A549 (cell line): ENCODE data around the gene BANF1. TPM values are rescaled to one million over a fixed set of nuclear protein-coding genes. Genes with fewer than 3 reads are reported as not detected.
A peak's percentile ranks its signal among the peaks of the same experiment; 100 is the strongest.

Source experiments
- ATAC-seq, 2 experiments: fragments of 200-7000 bp in 1 of 2; fragments of >200 bp in 1 of 2; cut with Nextera tagmentation in 1 of 2; cut with Tn5 transposase in 1 of 2; 3 replicates each; pipeline versions ENCODE4 v1.8.0 to v1.9.1; 2018 to 2020; ENCODE audit warnings: mild to moderate bottlenecking in 1 of 2, moderate library complexity in 1 of 2
- CTCF ChIA-PET: fragments of 300-600 bp; sonication (Branson Sonifier 250); formaldehyde crosslinking; extraction: SDS; loops from one replicate; lab custom pipeline; 2021; ENCODE audit warnings: antibody characterized with exemption, inconsistent platforms; lab: Yijun Ruan, JAX
- POLR2A ChIA-PET: fragments of 350-600 bp; formaldehyde crosslinking; extraction: SDS; loops from one replicate; lab custom pipeline; 2021; ENCODE audit warnings: antibody characterized with exemption, inconsistent platforms; lab: Yijun Ruan, JAX
- DNase-seq, 2 experiments: peaks; one replicate each; pipeline versions ENCODE4 v3.0.0 to v3.0.0-alpha.2; 2011 to 2016; ENCODE audit warnings: low read depth in 1 of 2, low spot score in 1 of 2
- FAIRE-seq: peaks from 2 replicates; lab custom pipeline; 2011; peaks lifted over from hg19 to GRCh38; lab: Jason Lieb, UNC
- H3K27ac ChIP-seq, 2 experiments: fragments of >200 bp; sonication (Bioruptor Twin); formaldehyde crosslinking; 3 replicates each; pipeline ENCODE4 v1.5.1; 2016 to 2017
- H3K4me1 ChIP-seq: fragments of >200 bp; sonication (Bioruptor Twin); formaldehyde crosslinking; 3 replicates; pipeline ENCODE4 v1.6.1; 2016
- H3K4me2 ChIP-seq: fragments of >200 bp; sonication (Bioruptor Twin); formaldehyde crosslinking; 3 replicates; pipeline ENCODE4 v1.6.1; 2016
- H3K4me3 ChIP-seq: fragments of >200 bp; sonication (Bioruptor Twin); formaldehyde crosslinking; 3 replicates; pipeline ENCODE4 v1.5.1; 2016
- H3K9me3 ChIP-seq: fragments of >200 bp; sonication (Bioruptor Twin); formaldehyde crosslinking; 3 replicates; pipeline ENCODE4 v1.6.1; 2016
- BCL3 ChIP-seq: fragments of >200 bp; sonication (Bioruptor Twin); formaldehyde crosslinking; IDR thresholded peaks from 3 replicates; pipeline ENCODE4 v1.6.1; 2016
- BHLHE40 ChIP-seq: IDR thresholded peaks from 2 replicates; pipeline ENCODE4 v1.6.1; 2012; ENCODE audit warnings: low read depth, low read length, inconsistent platforms
- CHD4 ChIP-seq: fragments of 200-600 bp; sonication (generic); IDR thresholded peaks from 2 replicates; pipeline ENCODE4 v1.6.1; 2016; ENCODE audit warnings: antibody characterized with exemption, mild to moderate bottlenecking, borderline replicate concordance
- FOSB ChIP-seq: fragments of 250-450 bp; sonication (Bioruptor Pico); IDR thresholded peaks from 2 replicates; pipeline ENCODE4 v1.5.0; 2020; ENCODE audit warnings: mild to moderate bottlenecking, moderate library complexity
- GATA3 ChIP-seq: IDR thresholded peaks from 2 replicates; pipeline ENCODE4 v1.6.1; 2012; ENCODE audit warnings: borderline replicate concordance
- HEYL ChIP-seq: fragments of 250-450 bp; sonication (Bioruptor Pico); IDR thresholded peaks from 2 replicates; pipeline ENCODE4 v1.8.0; 2021; ENCODE audit warnings: mild to moderate bottlenecking, moderate library complexity
- HOXA7 ChIP-seq: fragments of 250-450 bp; sonication (Bioruptor Pico); IDR thresholded peaks from 2 replicates; pipeline ENCODE4 v1.5.0; 2020; ENCODE audit warnings: mild to moderate bottlenecking, moderate library complexity
- KDM5A ChIP-seq: fragments of 200-600 bp; sonication (generic); IDR thresholded peaks from 2 replicates; pipeline ENCODE4 v1.6.1; 2016; ENCODE audit warnings: antibody characterized with exemption, mild to moderate bottlenecking
- MAFK ChIP-seq: fragments of 450-650 bp; IDR thresholded peaks from 2 replicates; pipeline ENCODE4 v1.6.1; 2014; ENCODE audit not compliant: partially characterized antibody
- NFE2L2 ChIP-seq: fragments of 150-350 bp; conservative IDR thresholded peaks from 2 replicates; pipeline ENCODE4 v1.6.1; 2014; ENCODE audit warnings: low read length
- NR3C1 ChIP-seq: fragments of >200 bp; sonication (Bioruptor Twin); formaldehyde crosslinking; IDR thresholded peaks from 3 replicates; pipeline ENCODE4 v1.6.1; 2017
- PBX3 ChIP-seq: IDR thresholded peaks from 2 replicates; pipeline ENCODE4 v1.6.1; 2012
- POLR2A ChIP-seq: IDR thresholded peaks from 2 replicates; pipeline ENCODE4 v1.6.1; 2012; ENCODE audit warnings: mild to moderate bottlenecking, low read length
- POLR2AphosphoS2 ChIP-seq: conservative IDR thresholded peaks from 2 replicates; pipeline ENCODE4 v1.6.1; 2012; ENCODE audit warnings: low read length, improper control_type of control experiment, inconsistent platforms
- REST ChIP-seq: fragments of 200-600 bp; sonication (generic); IDR thresholded peaks from 2 replicates; pipeline ENCODE4 v1.6.1; 2016; ENCODE audit warnings: antibody characterized with exemption, mild to moderate bottlenecking, moderate library complexity
- RFX5 ChIP-seq: fragments of 450-650 bp; IDR thresholded peaks from 2 replicates; pipeline ENCODE4 v1.7.1; 2014; ENCODE audit warnings: antibody characterized with exemption, mild to moderate bottlenecking, moderate library complexity
- RNF2 ChIP-seq: fragments of 200-600 bp; sonication (generic); IDR thresholded peaks from 2 replicates; pipeline ENCODE4 v1.6.1; 2016; ENCODE audit warnings: low read depth, mild to moderate bottlenecking, antibody characterized with exemption, moderate library complexity, borderline replicate concordance
- SMC3 ChIP-seq: fragments of >200 bp; sonication (Bioruptor Twin); formaldehyde crosslinking; IDR thresholded peaks from 3 replicates; pipeline ENCODE4 v1.6.1; 2018; ENCODE audit warnings: inconsistent platforms
- TP53 ChIP-seq: fragments of 250-450 bp; sonication (Bioruptor Pico); IDR thresholded peaks from 2 replicates; pipeline ENCODE4 v1.5.0; 2021; ENCODE audit warnings: mild to moderate bottlenecking, moderate library complexity
- USF2 ChIP-seq: fragments of 450-650 bp; IDR thresholded peaks from 2 replicates; pipeline ENCODE4 v1.6.1; 2014; ENCODE audit warnings: antibody characterized with exemption
- ZFP36 ChIP-seq: fragments of 450-650 bp; IDR thresholded peaks from 2 replicates; pipeline ENCODE4 v1.6.1; 2014; ENCODE audit warnings: borderline replicate concordance; ENCODE audit not compliant: partially characterized antibody
- ZSCAN20 ChIP-seq: fragments of 250-450 bp; sonication (Bioruptor Pico); IDR thresholded peaks from 2 replicates; pipeline ENCODE4 v1.8.0; 2022; ENCODE audit warnings: mild to moderate bottlenecking, moderate library complexity
- WGBS: methylation state at CpG from one replicate; pipeline ENCODE4 v1.1.6; 2017; ENCODE audit errors: missing lambda C conversion rate; 5-methylcytosine and 5-hydroxymethylcytosine counted together
- polyA plus RNA-seq, 4 experiments: library from polyadenylated mRNA; depleted of rRNA in 3 of 4; stranded (reverse); fragments of >200 nt; fragmentation: RNase III in 1 of 4; extraction: RNeasy Plus Mini Kit Qiagen cat#74134 plus additional on column Dnase treatment in 1 of 4; gene quantifications; 2 replicates in 3 of 4; 3 replicates in 1 of 4; pipeline ENCODE4 v1.2.3, GENCODE V29; 2011 to 2017

BANF1 gene
- polyA plus RNA-seq, 2 of the 4 experiments (the other 2 are of a cell fraction) = 309 to 399 TPM

GRCh38 chr11:66003291-66003690 lies 988 bp downstream of the BANF1 start:
- Histone ChIP-seq H3K27ac (peak overlapping the region; percentile 91 to 95), H3K4me2 (peak overlapping the region; percentile 93), H3K4me1 (peaks cover 13% of the 10 kb centered on the region), H3K4me3 (peak overlapping the region; percentile 67), H3K9me3 (no peaks in the 10 kb centered on the region)
- FAIRE-seq (no peak), DNase-seq (no peak), ATAC-seq (no peak)
- CTCF ChIA-PET = interaction anchor here (1.2 to 11.6 kb wide), 4 partner anchors 18 to 119 kb away, joined by 7 to 121 read pairs (median 10); no protein-coding TSS in a partner anchor
- POLR2A ChIA-PET = interaction anchor here (0.8 to 1.2 kb wide), 3 partner anchors 8 to 19 kb away, joined by 3 to 6 read pairs (median 5); partner anchors contain the start of gene CST6
- no peak for TF ChIP-seq CHD4
- WGBS = 75% methylated on average over 6 of the region's 6 CpGs

GRCh38 chr11:66004186-66004585 lies 1.9 kb downstream of the BANF1 start:
- POLR2A ChIA-PET = no interaction called here
- H3K27ac ChIP-seq = no peak overlapping the region
- CTCF ChIA-PET = interaction anchor here (0.7 to 11.6 kb wide), 6 partner anchors 9 to 145 kb away, joined by 3 to 121 read pairs (median 6); partner anchors contain the start of gene FIBP

GRCh38 chr11:66006134-66006890 lies 4.0 kb downstream of the BANF1 start:
- no peak for ATAC-seq
- CTCF ChIA-PET = interaction anchor here (0.7 to 11.6 kb wide), 4 partner anchors 15 to 49 kb away, joined by 3 to 121 read pairs (median 8); no protein-coding TSS in a partner anchor
- Histone ChIP-seq H3K27ac (no peak overlapping the region), H3K9me3 (no peaks in the 10 kb centered on the region), H3K4me3 (no peak overlapping the region), H3K4me2 (no peak overlapping the region), H3K4me1 (peaks cover 10% of the 10 kb centered on the region; the same call in 2 of the 3 replicates)
- TF ChIP-seq HOXA7 (no peak), REST (no peak), USF2 (no peak), HEYL (CRISPR knock-in tag) (no peak), ZFP36 (no peak), TP53 (CRISPR knock-in tag) (no peak), POLR2AphosphoS2 (peak; percentile 45; the same call in 1 of the 2 replicates), GATA3 (no peak)
- no peak for DNase-seq
- no peak for FAIRE-seq
- POLR2A ChIA-PET = no interaction called here
- 93% methylated on average over 13 of the region's 13 CpGs for WGBS

More at GRCh38 chr11:66004186-66004585, 1.9 kb downstream of the BANF1 start:
- no peak for DNase-seq
- H3K4me3 ChIP-seq = no peak overlapping the region
- H3K9me3 ChIP-seq = no peaks in the 10 kb centered on the region
- TF ChIP-seq RFX5 (no peak), ZFP36 (no peak), BCL3 (no peak), ZSCAN20 (CRISPR knock-in tag) (no peak), KDM5A (no peak), POLR2A (no peak), NFE2L2 (no peak), HOXA7 (no peak), CHD4 (no peak), BHLHE40 (no peak), NR3C1 (no peak), RNF2 (no peak), FOSB (CRISPR knock-in tag) (no peak), SMC3 (no peak), PBX3 (no peak), MAFK (no peak)
- TF ChIP-seq, all 56 proteins: peak for 0
- Histone ChIP-seq H3K4me2 (no peak overlapping the region), H3K4me1 (peaks cover 18% of the 10 kb centered on the region)
- no peak for FAIRE-seq
- ATAC-seq = no peak
- WGBS = 86% methylated on average over 4 of the region's 4 CpGs
